Tibial nerve (tissue), 4 donors: ENCODE results near the gene STYX. TPM values are rescaled to one million over a fixed set of nuclear protein-coding genes. Genes with fewer than 3 reads are reported as not detected.

Source experiments
- DNase-seq, 2 donors: peaks; one replicate each; pipeline ENCODE4 v3.0.0-alpha.2; 2019; ENCODE audit warnings: low spot score in 2 of 2
- H3K27ac ChIP-seq, 4 donors: fragments of 200-600 bp; sonication (generic) in 3 of 4; one replicate each; pipeline ENCODE4 v1.5.1; 2017 to 2019; ENCODE audit warnings: mild to moderate bottlenecking in 1 of 4
- H3K27me3 ChIP-seq, 2 donors: fragments of 200-600 bp; sonication (generic) in 1 of 2; one replicate each; pipeline versions ENCODE4 v1.5.1 to v1.6.0; 2017 to 2019
- H3K36me3 ChIP-seq, 3 donors: fragments of 200-600 bp; sonication (generic); one replicate each; pipeline ENCODE4 v1.5.1; 2018 to 2019
- H3K4me1 ChIP-seq, 4 donors: fragments of 200-600 bp; sonication (generic) in 3 of 4; one replicate each; pipeline ENCODE4 v1.5.1; 2017 to 2019
- H3K4me3 ChIP-seq, 4 donors: fragments of 200-600 bp; sonication (generic) in 3 of 4; one replicate each; pipeline ENCODE4 v1.5.1; 2017 to 2019; ENCODE audit warnings: mild to moderate bottlenecking in 1 of 4, moderate library complexity in 1 of 4
- H3K9me3 ChIP-seq, 4 donors: fragments of 200-600 bp; sonication (generic) in 3 of 4; one replicate each; pipeline ENCODE4 v1.5.1; 2017 to 2019
- CTCF ChIP-seq, 5 experiments: fragments of 200-600 bp in 3 of 5; fragments of 450-650 bp in 2 of 5; sonication (generic) in 3 of 5; IDR thresholded peaks; one replicate each; pipeline ENCODE4 v1.5.1; 2016 to 2019; ENCODE audit warnings: antibody characterized with exemption in 5 of 5, mild to moderate bottlenecking in 3 of 5, moderate library complexity in 2 of 5
- EP300 ChIP-seq, 2 donors: sonication (generic); formaldehyde crosslinking; IDR thresholded peaks; one replicate each; pipeline ENCODE4 v1.6.1; 2017; ENCODE audit warnings: antibody characterized with exemption in 2 of 2, mild to moderate bottlenecking in 1 of 2
- POLR2A ChIP-seq, 2 donors: fragments of 450-650 bp; IDR thresholded peaks; one replicate each; pipeline ENCODE4 v1.6.1; 2017; ENCODE audit warnings: antibody characterized with exemption in 2 of 2, mild to moderate bottlenecking in 2 of 2, moderate library complexity in 2 of 2
- WGBS, 2 donors: methylation state at CpG; one replicate each; pipeline ENCODE4 v1.1.5; 2018; 5-methylcytosine and 5-hydroxymethylcytosine counted together
- total RNA-seq, 4 donors: library from RNA; depleted of rRNA; stranded (reverse); fragments of >200 nt; gene quantifications; one replicate each; pipeline ENCODE4 v1.1.0, GENCODE V29; 2016

The STYX gene
- total RNA-seq, 4 donors from 2014 or later, result 9.9 to 13.8 (median 11.8) TPM

GRCh38 chr14:52801014-52801712, 71.2 kb downstream of the STYX start:
- Histone ChIP-seq H3K27me3 (no peaks in the 10 kb centered on the region), H3K4me3 (no peak overlapping the region), H3K9me3 (no peaks in the 10 kb centered on the region), H3K36me3 (no peaks in the 10 kb centered on the region), H3K27ac (peak overlapping the region in 1 of 4 donors; percentile 0), H3K4me1 (peaks cover 0 to 6% (median 0%) of the 10 kb centered on the region in 4 donors)
- no peak for TF ChIP-seq POLR2A (IDR thresholded peaks at IDR 0.05)
- no peak for TF ChIP-seq EP300 (IDR thresholded peaks at IDR 0.05)
- TF ChIP-seq CTCF (IDR thresholded peaks at IDR 0.05), result no peak
- no peak for DNase-seq
- 58 to 63% methylated on average over 5 of the region's 5 CpGs for WGBS, 2 donors

GRCh38 chr14:52802597-52802996, 72.6 kb downstream of the STYX start:
- no peaks in the 10 kb centered on the region for H3K9me3 ChIP-seq
- peaks cover 0 to 6% (median 0%) of the 10 kb centered on the region in 4 donors for H3K4me1 ChIP-seq
- WGBS, 2 donors, result 85 to 86% methylated on average over 3 of the region's 3 CpGs
- no peak for DNase-seq
- H3K27ac ChIP-seq, result no peak overlapping the region
- H3K36me3 ChIP-seq, result no peaks in the 10 kb centered on the region
- H3K4me3 ChIP-seq, result no peak overlapping the region
- no peaks in the 10 kb centered on the region for H3K27me3 ChIP-seq
- no peak for TF ChIP-seq POLR2A (IDR thresholded peaks at IDR 0.05)
- TF ChIP-seq EP300 (IDR thresholded peaks at IDR 0.05), result no peak
- no peak for TF ChIP-seq CTCF (IDR thresholded peaks at IDR 0.05)

- Histone ChIP-seq H3K27ac (no peak overlapping the region), H3K27me3 (no peaks in the 10 kb centered on the region), H3K4me3 (no peak overlapping the region), H3K4me1 (peaks cover 0 to 6% (median 0%) of the 10 kb centered on the region in 4 donors), H3K9me3 (no peaks in the 10 kb centered on the region), H3K36me3 (no peaks in the 10 kb centered on the region)
- no peak for TF ChIP-seq CTCF (IDR thresholded peaks at IDR 0.05)
- no peak for DNase-seq
- 80 to 82% methylated on average over 4 of the region's 4 CpGs for WGBS, 2 donors
Measured at GRCh38 chr14:52806115-52806514, 76.1 kb downstream of the STYX start.

- no peak overlapping the region for H3K4me3 ChIP-seq
- WGBS, 2 donors, result 60 to 65% methylated on average over 1 of the region's 1 CpG
- TF ChIP-seq CTCF (IDR thresholded peaks at IDR 0.05) (no peak), POLR2A (IDR thresholded peaks at IDR 0.05) (no peak), EP300 (IDR thresholded peaks at IDR 0.05) (no peak)
- no peaks in the 10 kb centered on the region for H3K4me1 ChIP-seq
- H3K27ac ChIP-seq, result no peak overlapping the region
- no peaks in the 10 kb centered on the region for H3K27me3 ChIP-seq
- H3K9me3 ChIP-seq, result no peaks in the 10 kb centered on the region
- no peaks in the 10 kb centered on the region for H3K36me3 ChIP-seq
- no peak for DNase-seq
Measured at GRCh38 chr14:52808101-52808500, 78.1 kb downstream of the STYX start.

- Histone ChIP-seq H3K9me3 (no peaks in the 10 kb centered on the region), H3K4me3 (no peak overlapping the region), H3K36me3 (no peaks in the 10 kb centered on the region), H3K27ac (no peak overlapping the region), H3K4me1 (peaks cover 0 to 10% (median 0%) of the 10 kb centered on the region in 4 donors), H3K27me3 (no peaks in the 10 kb centered on the region)
- 77 to 81% methylated on average over 7 of the region's 7 CpGs for WGBS, 2 donors
- TF ChIP-seq EP300 (IDR thresholded peaks at IDR 0.05) (no peak), CTCF (IDR thresholded peaks at IDR 0.05) (no peak)
- DNase-seq, result no peak
Measured at GRCh38 chr14:52821805-52822250, 91.9 kb downstream of the STYX start.
